IMR-90 (cell line): ENCODE data around the gene TEKT5. TPM values are rescaled to one million over a fixed set of nuclear protein-coding genes. Genes with fewer than 3 reads are reported as not detected.

ENCODE experiments used
- ATAC-seq: fragments of 200-7000 bp; cut with Tn5 transposase; 2 replicates; pipeline ENCODE4 v1.9.1; 2020; ENCODE audit warnings: low read depth, mild to moderate bottlenecking, moderate library complexity
- BruUV-seq: library from RNA; stranded (reverse); fragments of 400-500 nt; replicated peaks from 2 replicates; lab custom pipeline; 2021; lab: Mats Ljungman, UMichigan
- CTCF ChIA-PET: fragments of 300-600 bp; formaldehyde crosslinking; extraction: SDS; loops from one replicate; lab custom pipeline; 2021; ENCODE audit warnings: antibody characterized with exemption; lab: Yijun Ruan, JAX
- POLR2A ChIA-PET: fragments of 300-600 bp; sonication (Branson Sonifier 250); formaldehyde crosslinking; loops from one replicate; lab custom pipeline; 2022; ENCODE audit warnings: antibody characterized with exemption; ENCODE audit not compliant: unreplicated experiment; lab: Charles Lee
- DNase-seq: peaks from one replicate; pipeline ENCODE4 v3.0.0; 2013
- H2AFZ ChIP-seq: replicated peaks from 2 replicates; pipeline ENCODE3; 2013; ENCODE audit warnings: low read length, mild to moderate bottlenecking; ENCODE audit not compliant: poor library complexity
- H2AK5ac ChIP-seq: 2 replicates; pipeline ENCODE4 v1.6.1; 2013; ENCODE audit warnings: low read depth, low read length, inconsistent platforms
- H2AK9ac ChIP-seq: replicated peaks from 2 replicates; pipeline ENCODE3; 2013; ENCODE audit warnings: mild to moderate bottlenecking, low read depth, low read length, moderate library complexity; ENCODE audit not compliant: poor library complexity
- H2BK120ac ChIP-seq: 2 replicates; pipeline ENCODE4 v1.6.1; 2013; ENCODE audit warnings: low read depth, low read length, inconsistent platforms
- H2BK15ac ChIP-seq: 3 replicates; pipeline ENCODE4 v1.6.1; 2013; ENCODE audit warnings: low read depth, low read length, inconsistent platforms
- H2BK20ac ChIP-seq: 2 replicates; pipeline ENCODE4 v1.6.1; 2013; ENCODE audit warnings: low read depth, mild to moderate bottlenecking, inconsistent platforms, low read length, moderate library complexity
- H2BK5ac ChIP-seq: 2 replicates; pipeline ENCODE4 v1.6.1; 2013; ENCODE audit warnings: mild to moderate bottlenecking, low read depth, low read length, inconsistent platforms; ENCODE audit not compliant: poor library complexity, severe bottlenecking
- H3K14ac ChIP-seq: replicated peaks from 2 replicates; pipeline ENCODE4 v1.6.1; 2013; ENCODE audit warnings: low read depth, low read length, inconsistent platforms
- H3K18ac ChIP-seq: 2 replicates; pipeline ENCODE4 v1.6.1; 2013; ENCODE audit warnings: low read depth, low read length, control low read depth
- H3K23ac ChIP-seq: 2 replicates; pipeline ENCODE4 v1.6.1; 2013; ENCODE audit warnings: low read depth, low read length, inconsistent platforms
- H3K27ac ChIP-seq: 2 replicates; pipeline ENCODE4 v1.5.1; 2013; ENCODE audit warnings: mild to moderate bottlenecking, control low read depth, low read length; ENCODE audit not compliant: insufficient read depth
- H3K27me3 ChIP-seq: 2 replicates; pipeline ENCODE4 v1.6.1; 2013; ENCODE audit warnings: low read length; ENCODE audit not compliant: control insufficient read depth, insufficient read depth
- H3K36me3 ChIP-seq: 2 replicates; pipeline ENCODE4 v1.6.1; 2013; ENCODE audit warnings: low read length, mixed read lengths; ENCODE audit not compliant: control insufficient read depth, insufficient read depth
- H3K4ac ChIP-seq: 2 replicates; pipeline ENCODE4 v1.6.1; 2013; ENCODE audit warnings: low read depth, low read length, inconsistent platforms
- H3K4me1 ChIP-seq: 2 replicates; pipeline ENCODE4 v1.6.1; 2013; ENCODE audit warnings: low read length, mixed read lengths; ENCODE audit not compliant: control insufficient read depth, insufficient read depth
- H3K4me2 ChIP-seq: 2 replicates; pipeline ENCODE4 v1.6.1; 2013; ENCODE audit warnings: low read depth, mild to moderate bottlenecking, control low read depth, low read length, moderate library complexity
- H3K4me3 ChIP-seq: 2 replicates; pipeline ENCODE4 v1.5.1; 2013; ENCODE audit warnings: low read depth, mild to moderate bottlenecking, control low read depth, low read length, moderate library complexity; ENCODE audit not compliant: insufficient read depth
- H3K56ac ChIP-seq: 2 replicates; pipeline ENCODE4 v1.6.1; 2013; ENCODE audit warnings: low read length, inconsistent platforms; ENCODE audit not compliant: insufficient read depth; ENCODE audit errors: extremely low read depth
- H3K79me1 ChIP-seq, 2 experiments: 2 replicates each; pipeline ENCODE4 v1.6.1; 2013; ENCODE audit warnings: low read length in 2 of 2, inconsistent platforms in 1 of 2, low read depth in 1 of 2
- H3K9ac ChIP-seq: 2 replicates; pipeline ENCODE4 v1.6.1; 2013; ENCODE audit warnings: low read depth, low read length, control low read depth
- H3K9me1 ChIP-seq: 2 replicates; pipeline ENCODE4 v1.6.1; 2013; ENCODE audit warnings: low read length, inconsistent platforms; ENCODE audit not compliant: insufficient read depth
- H3K9me3 ChIP-seq: 2 replicates; pipeline ENCODE4 v1.6.1; 2013; ENCODE audit warnings: low read length; ENCODE audit not compliant: control insufficient read depth, insufficient read depth
- H4K20me1 ChIP-seq: 2 replicates; pipeline ENCODE4 v1.6.1; 2013; ENCODE audit warnings: low read length, inconsistent platforms; ENCODE audit not compliant: insufficient read depth
- H4K5ac ChIP-seq: 2 replicates; pipeline ENCODE4 v1.6.1; 2013; ENCODE audit warnings: mild to moderate bottlenecking, low read depth, low read length, control low read depth
- H4K8ac ChIP-seq, 2 experiments: 2 replicates each; pipeline ENCODE4 v1.6.1; 2013; ENCODE audit warnings: low read depth in 2 of 2, low read length in 2 of 2, control low read depth in 1 of 2, inconsistent platforms in 1 of 2
- H4K91ac ChIP-seq: 2 replicates; pipeline ENCODE4 v1.6.1; 2013; ENCODE audit warnings: low read depth, low read length, inconsistent platforms; ENCODE audit not compliant: insufficient read depth
- BHLHE40 ChIP-seq: fragments of 150-350 bp; IDR thresholded peaks from 2 replicates; pipeline ENCODE4 v1.6.1; 2016; ENCODE audit warnings: mild to moderate bottlenecking, low read depth, low read length
- CEBPB ChIP-seq: IDR thresholded peaks from 2 replicates; pipeline ENCODE4 v1.6.1; 2012; ENCODE audit warnings: low read depth, low read length, improper control_type of control experiment
- FOS ChIP-seq: fragments of 150-350 bp; IDR thresholded peaks from 2 replicates; pipeline ENCODE4 v1.6.1; 2016; ENCODE audit warnings: low read depth, low read length
- MAFK ChIP-seq: IDR thresholded peaks from 2 replicates; pipeline ENCODE4 v1.6.1; 2012; ENCODE audit warnings: low read depth, low read length, improper control_type of control experiment
- MAZ ChIP-seq: IDR thresholded peaks from 2 replicates; pipeline ENCODE4 v1.6.1; 2012; ENCODE audit warnings: low read depth, mild to moderate bottlenecking, low read length, improper control_type of control experiment, moderate library complexity, borderline replicate concordance
- MXI1 ChIP-seq: IDR thresholded peaks from 2 replicates; pipeline ENCODE4 v1.6.1; 2012; ENCODE audit warnings: low read depth, mild to moderate bottlenecking, low read length, moderate library complexity, borderline replicate concordance
- RAD21 ChIP-seq: IDR thresholded peaks from 2 replicates; pipeline ENCODE4 v1.6.1; 2012; ENCODE audit warnings: low read length, improper control_type of control experiment
- RCOR1 ChIP-seq: IDR thresholded peaks from 2 replicates; pipeline ENCODE4 v1.6.1; 2012; ENCODE audit warnings: mild to moderate bottlenecking, low read length, improper control_type of control experiment; ENCODE audit not compliant: insufficient replicate concordance
- RFX5 ChIP-seq: IDR thresholded peaks from 2 replicates; pipeline ENCODE4 v1.8.0; 2012; ENCODE audit warnings: low read depth, mild to moderate bottlenecking, low read length, moderate library complexity
- WGBS, 2 experiments: methylation state at CpG; one replicate each; pipeline versions ENCODE4 v1.1.5 to v1.1.7; 2013; ENCODE audit warnings: missing lambda C conversion rate in 2 of 2; ENCODE audit not compliant: insufficient read length in 1 of 2; ENCODE audit errors: extremely low coverage in 2 of 2; 5-methylcytosine and 5-hydroxymethylcytosine counted together
- dilution Hi-C: fragments of 300-500 bp; cut with HindIII; formaldehyde crosslinking; loops from one replicate; pipeline ENCODE4 v1.14.3; 2018; ENCODE audit warnings: low sequenced_read_pairs; ENCODE audit not compliant: unreplicated experiment
- in situ Hi-C: fragments of 300-500 bp; cut with MboI; formaldehyde crosslinking; loops from 3 replicates; pipeline ENCODE4 v1.14.3; 2019; ENCODE audit warnings: low sequenced_read_pairs, inconsistent platforms, mixed read lengths
- intact Hi-C: fragments of 100-400 bp; cut with micrococcal nuclease; formaldehyde crosslinking; loops from 2 replicates; pipeline ENCODE4 v1.10.0; 2022
- polyA plus RNA-seq, 3 experiments: library from polyadenylated mRNA; depleted of rRNA; stranded (reverse); fragments of >200 nt; gene quantifications; 2 replicates each; pipeline ENCODE4 v1.2.3, GENCODE V29; 2012; ENCODE audit warnings: low replicate concordance in 1 of 3
- total RNA-seq: library from RNA; depleted of rRNA; stranded (reverse); fragments of >200 nt; gene quantifications from 2 replicates; pipeline ENCODE4 v1.2.3, GENCODE V29; 2012
- TF ChIP-seq, protein P1 (sequence below): fragments of 150-350 bp; IDR thresholded peaks from 2 replicates; pipeline ENCODE4 v1.6.1; 2017; ENCODE audit warnings: mild to moderate bottlenecking, antibody characterized with exemption, low read length, low read depth
- TF ChIP-seq, protein P2 (sequence below): conservative IDR thresholded peaks from 2 replicates; pipeline ENCODE4 v1.5.1; 2012; ENCODE audit warnings: mild to moderate bottlenecking, low read depth, low read length, improper control_type of control experiment

The TEKT5 gene
- total and polyA plus RNA-seq, 2 of the 4 experiments (the other 2 are of a cell fraction) = 0.17 TPM; not detected in 1

DNA sequence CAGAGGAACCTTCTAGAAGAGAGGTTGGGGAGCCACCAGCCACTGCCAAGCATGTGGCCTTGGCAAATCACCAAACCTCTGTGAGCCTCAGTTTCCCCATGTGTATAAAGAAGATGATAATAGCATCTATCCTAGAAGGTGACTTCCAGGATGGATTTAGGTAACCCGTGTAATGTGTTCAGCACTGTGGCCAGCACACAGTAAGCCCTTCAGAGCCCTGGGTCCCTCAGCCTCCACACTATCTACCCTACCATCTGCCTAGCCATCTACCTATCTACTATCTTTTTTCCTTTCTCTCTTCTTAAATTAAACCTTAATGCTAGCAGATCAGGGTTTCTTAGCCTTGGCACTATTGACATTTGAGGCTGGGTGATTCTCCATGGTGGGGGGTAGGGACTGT, 33.0 kb downstream of the TEKT5 start:
- TF ChIP-seq RFX5 (no peak), MAZ (no peak), BHLHE40 (no peak), MAFK (no peak), FOS (no peak), RAD21 (no peak), MXI1 (no peak), RCOR1 (no peak), CEBPB (no peak)
- TF ChIP-seq, protein P1, sequence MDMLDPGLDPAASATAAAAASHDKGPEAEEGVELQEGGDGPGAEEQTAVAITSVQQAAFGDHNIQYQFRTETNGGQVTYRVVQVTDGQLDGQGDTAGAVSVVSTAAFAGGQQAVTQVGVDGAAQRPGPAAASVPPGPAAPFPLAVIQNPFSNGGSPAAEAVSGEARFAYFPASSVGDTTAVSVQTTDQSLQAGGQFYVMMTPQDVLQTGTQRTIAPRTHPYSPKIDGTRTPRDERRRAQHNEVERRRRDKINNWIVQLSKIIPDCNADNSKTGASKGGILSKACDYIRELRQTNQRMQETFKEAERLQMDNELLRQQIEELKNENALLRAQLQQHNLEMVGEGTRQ = no peak
- TF ChIP-seq, protein P2, sequence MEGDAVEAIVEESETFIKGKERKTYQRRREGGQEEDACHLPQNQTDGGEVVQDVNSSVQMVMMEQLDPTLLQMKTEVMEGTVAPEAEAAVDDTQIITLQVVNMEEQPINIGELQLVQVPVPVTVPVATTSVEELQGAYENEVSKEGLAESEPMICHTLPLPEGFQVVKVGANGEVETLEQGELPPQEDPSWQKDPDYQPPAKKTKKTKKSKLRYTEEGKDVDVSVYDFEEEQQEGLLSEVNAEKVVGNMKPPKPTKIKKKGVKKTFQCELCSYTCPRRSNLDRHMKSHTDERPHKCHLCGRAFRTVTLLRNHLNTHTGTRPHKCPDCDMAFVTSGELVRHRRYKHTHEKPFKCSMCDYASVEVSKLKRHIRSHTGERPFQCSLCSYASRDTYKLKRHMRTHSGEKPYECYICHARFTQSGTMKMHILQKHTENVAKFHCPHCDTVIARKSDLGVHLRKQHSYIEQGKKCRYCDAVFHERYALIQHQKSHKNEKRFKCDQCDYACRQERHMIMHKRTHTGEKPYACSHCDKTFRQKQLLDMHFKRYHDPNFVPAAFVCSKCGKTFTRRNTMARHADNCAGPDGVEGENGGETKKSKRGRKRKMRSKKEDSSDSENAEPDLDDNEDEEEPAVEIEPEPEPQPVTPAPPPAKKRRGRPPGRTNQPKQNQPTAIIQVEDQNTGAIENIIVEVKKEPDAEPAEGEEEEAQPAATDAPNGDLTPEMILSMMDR = no peak
- no peaks in the 10 kb centered on the region for H4K20me1 ChIP-seq

More for the DNA sequence above, 33.0 kb downstream of the TEKT5 start:
- Histone ChIP-seq H2AK5ac (no peak overlapping the region), H3K27ac (no peak overlapping the region), H3K4me1 (no peaks in the 10 kb centered on the region), H4K8ac (no peak overlapping the region), H3K56ac (no peak overlapping the region), H3K36me3 (no peaks in the 10 kb centered on the region), H3K23ac (no peak overlapping the region), H2AK9ac (no peak overlapping the region), H3K18ac (no peak overlapping the region), H2BK5ac (no peak overlapping the region), H4K5ac (no peak overlapping the region), H3K79me1 (no peaks in the 10 kb centered on the region), H3K27me3 (peaks cover 14% of the 10 kb centered on the region; the same call in 1 of the 2 replicates), H2BK20ac (no peak overlapping the region), H3K9me3 (no peaks in the 10 kb centered on the region), H4K91ac (no peak overlapping the region), H3K14ac (no peak overlapping the region), H3K4me2 (no peak overlapping the region), H3K9me1 (no peaks in the 10 kb centered on the region), H3K9ac (no peak overlapping the region), H2BK120ac (no peak overlapping the region), H2BK15ac (no peak overlapping the region), H3K4ac (no peak overlapping the region), H2AFZ (no peak overlapping the region), H3K4me3 (no peak overlapping the region)
- DNase-seq (no peak), ATAC-seq (no peak)
- POLR2A ChIA-PET = no interaction called here
- BruUV-seq = no TSS peak
- intact Hi-C loops (no loop called here), dilution Hi-C loops (no loop called here), in situ Hi-C loops (no loop called here)
- no CpG with 5 or more reads among the region's 1 CpG for WGBS, 2 experiments
- CTCF ChIA-PET = no interaction called here
